Fibroblast of mammary gland (primary cell): ENCODE measurements around the gene TBX4.
"Not testable (repeated sequence)": the region's sequence is repeated elsewhere in the genome, so short reads cannot be mapped to it uniquely, and the experiment has no call there.

Experiments
- DNase-seq: peaks from one replicate; pipeline ENCODE4 v3.0.0-alpha.2; 2010; ENCODE audit warnings: low read depth
- H3K4me3 ChIP-seq: 2 replicates; pipeline ENCODE4 v1.5.1; 2011; ENCODE audit warnings: low read depth, mild to moderate bottlenecking, low read length, moderate library complexity; ENCODE audit not compliant: control insufficient read depth
- CTCF ChIP-seq: conservative IDR thresholded peaks from 2 replicates; pipeline ENCODE4 v1.5.1; 2011; ENCODE audit warnings: low read depth, low read length, inconsistent platforms; ENCODE audit not compliant: control insufficient read depth, insufficient read depth

The TBX4 gene

GRCh38 chr17:61423967-61424649 is 28.1 kb upstream of the TBX4 start:
- DNase-seq, result no peak
- no peak overlapping the region for H3K4me3 ChIP-seq
- TF ChIP-seq CTCF, result no peak

GRCh38 chr17:61425682-61426481 is 26.3 kb upstream of the TBX4 start:
- no peak for DNase-seq
- no peak overlapping the region for H3K4me3 ChIP-seq
- no peak for TF ChIP-seq CTCF

GRCh38 chr17:61426482-61427304 is 25.5 kb upstream of the TBX4 start:
- no peak for TF ChIP-seq CTCF
- peak; percentile 72 for DNase-seq
- no peak overlapping the region for H3K4me3 ChIP-seq

GRCh38 chr17:61427567-61427966 is 24.7 kb upstream of the TBX4 start:
- no peak for DNase-seq
- H3K4me3 ChIP-seq, result no peak overlapping the region
- no peak for TF ChIP-seq CTCF

- H3K4me3 ChIP-seq, result no peak overlapping the region
- TF ChIP-seq CTCF, result no peak
- DNase-seq, result no peak
Measured at GRCh38 chr17:61429274-61429673, 22.9 kb upstream of the TBX4 start.

- DNase-seq, H3K4me3 ChIP-seq: not testable (repeated sequence)
Measured at GRCh38 chr17:61429831-61430230, 22.4 kb upstream of the TBX4 start.
